K562 (cell line): ENCODE data around the gene MED13L. TPM values are rescaled to one million over a fixed set of nuclear protein-coding genes. Genes with fewer than 3 reads are reported as not detected.

Experiments used
- ATAC-seq: fragments of 200-7000 bp; cut with Tn5 transposase; 3 replicates; pipeline ENCODE4 v1.9.1; 2020; ENCODE audit warnings: moderate library complexity
- BruUV-seq: library from RNA; stranded (reverse); fragments of 400-500 nt; replicated peaks from 2 replicates; lab custom pipeline; 2021; lab: Mats Ljungman, UMichigan
- CTCF ChIA-PET: fragments of 300-600 bp; formaldehyde crosslinking; extraction: SDS; loops from one replicate; lab custom pipeline; 2021; ENCODE audit warnings: low intra/inter-chr PET ratio; lab: Yijun Ruan, JAX
- POLR2A ChIA-PET: fragments of 300-600, 350-650 bp; sonication (Branson Sonifier 250); formaldehyde crosslinking; extraction: SDS; loops from one replicate; lab custom pipeline; 2021; ENCODE audit warnings: antibody characterized with exemption, inconsistent platforms; lab: Yijun Ruan, JAX
- DNase-seq, 4 experiments: peaks; one replicate each; pipeline versions ENCODE4 v3.0.0 to v3.0.0-alpha.2; 2011 to 2018; ENCODE audit warnings: low spot score in 3 of 4, mixed read lengths in 3 of 4; ENCODE audit errors: extremely low read depth in 1 of 4
- FAIRE-seq: peaks from 2 replicates; lab custom pipeline; 2011; peaks lifted over from hg19 to GRCh38; lab: Jason Lieb, UNC
- H2AFZ ChIP-seq: 2 replicates; pipeline ENCODE4 v1.6.0; 2011; ENCODE audit warnings: low read depth, low read length, control low read depth, inconsistent platforms
- H3K27ac ChIP-seq: fragments of 200-600 bp; 3 replicates; pipeline ENCODE4 v1.8.0; 2011; ENCODE audit warnings: low read depth, mild to moderate bottlenecking, control low read depth, inconsistent platforms, low read length, moderate library complexity, mixed read lengths; ENCODE audit errors: extremely low read depth
- H3K27me3 ChIP-seq, 2 experiments: fragments of 300-600 bp in 1 of 2; 2 replicates in 1 of 2; 3 replicates in 1 of 2; pipeline versions ENCODE4 v1.6.0 to v1.8.0; 2011; ENCODE audit warnings: inconsistent platforms in 2 of 2, low read length in 2 of 2, mild to moderate bottlenecking in 1 of 2, mixed read lengths in 1 of 2, moderate library complexity in 1 of 2; ENCODE audit not compliant: control insufficient read depth in 2 of 2, insufficient read depth in 2 of 2
- H3K36me3 ChIP-seq: fragments of 300-600 bp; 3 replicates; pipeline ENCODE4 v1.8.0; 2011; ENCODE audit warnings: mild to moderate bottlenecking, low read length, inconsistent platforms; ENCODE audit not compliant: control insufficient read depth, insufficient read depth
- H3K4me1 ChIP-seq, 2 experiments: fragments of 200-600 bp in 1 of 2; replicated peaks in 1 of 2; 2 replicates in 1 of 2; 3 replicates in 1 of 2; pipeline versions ENCODE4 v1.5.1 to v1.8.0; 2011; ENCODE audit warnings: inconsistent platforms in 2 of 2, low read length in 2 of 2, mild to moderate bottlenecking in 1 of 2, mixed read lengths in 1 of 2, moderate library complexity in 1 of 2; ENCODE audit not compliant: control insufficient read depth in 2 of 2, insufficient read depth in 2 of 2
- H3K4me2 ChIP-seq: 2 replicates; pipeline ENCODE4 v1.6.1; 2011; ENCODE audit warnings: low read length, control low read depth, inconsistent platforms, mixed read lengths; ENCODE audit not compliant: insufficient read depth
- H3K4me3 ChIP-seq: fragments of 200-600 bp; sonication (generic), shearing (Covaris generic); 2 replicates; pipeline ENCODE4 v1.5.1; 2016; ENCODE audit warnings: control low read depth, inconsistent platforms
- H3K79me2 ChIP-seq: fragments of 200-600 bp; 3 replicates; pipeline ENCODE4 v1.8.0; 2011; ENCODE audit warnings: low read length, inconsistent platforms; ENCODE audit not compliant: control insufficient read depth, insufficient read depth
- H3K9ac ChIP-seq, 2 experiments: 2 replicates each; pipeline versions ENCODE4 v1.6.0 to v1.6.1; 2011; ENCODE audit warnings: low read depth in 2 of 2, low read length in 2 of 2, control low read depth in 1 of 2, inconsistent platforms in 1 of 2, mild to moderate bottlenecking in 1 of 2, mixed read lengths in 1 of 2; ENCODE audit not compliant: insufficient read depth in 1 of 2
- H3K9me1 ChIP-seq: one replicate; pipeline ENCODE4 v1.6.0; 2011; ENCODE audit warnings: inconsistent platforms, mild to moderate bottlenecking, low read length, moderate library complexity; ENCODE audit not compliant: control insufficient read depth, insufficient read depth
- H3K9me3 ChIP-seq: replicated peaks from 2 replicates; pipeline ENCODE4 v1.5.1; 2011; ENCODE audit warnings: low read depth, low read length, inconsistent platforms; ENCODE audit not compliant: control insufficient read depth, insufficient read depth
- H4K20me1 ChIP-seq: replicated peaks from 2 replicates; pipeline ENCODE4 v1.6.1; 2011; ENCODE audit warnings: low read length, inconsistent platforms, mixed read lengths; ENCODE audit not compliant: control insufficient read depth, insufficient read depth
- CBX3 ChIP-seq, 2 experiments: IDR thresholded peaks; 1 replicate in 1 of 2; 2 replicates in 1 of 2; pipeline ENCODE4 v1.6.1; 2012; ENCODE audit warnings: inconsistent platforms in 2 of 2, low read length in 2 of 2, borderline replicate concordance in 1 of 2, control low read depth in 1 of 2
- RAD51 ChIP-seq: fragments of 450-650 bp; IDR thresholded peaks from 2 replicates; pipeline ENCODE4 v1.7.1; 2016; ENCODE audit warnings: low read depth, mild to moderate bottlenecking, borderline replicate concordance
- RBM25 ChIP-seq: fragments of 200-400 bp; formaldehyde crosslinking; IDR thresholded peaks from 2 replicates; pipeline ENCODE4 v1.6.1; 2018; ENCODE audit warnings: low read length, low read depth, moderate library complexity; ENCODE audit not compliant: severe bottlenecking
- SMC3 ChIP-seq: conservative IDR thresholded peaks from 2 replicates; pipeline ENCODE4 v1.6.1; 2011; ENCODE audit warnings: low read depth, low read length, improper control_type of control experiment; ENCODE audit not compliant: insufficient read depth
- XRCC5 ChIP-seq: fragments of 200-400 bp; formaldehyde crosslinking; IDR thresholded peaks from 2 replicates; pipeline ENCODE4 v1.6.1; 2017; ENCODE audit warnings: low read depth, mild to moderate bottlenecking, low read length
- WGBS: fragments of 100-300 bp; shearing (Covaris generic); methylation state at CpG from one replicate; pipeline ENCODE4 v1.1.6; 2016; ENCODE audit warnings: low coverage, mixed read lengths; ENCODE audit not compliant: insufficient coverage; ENCODE audit errors: missing lambda C conversion rate; 5-methylcytosine and 5-hydroxymethylcytosine counted together
- in situ Hi-C: fragments of 300-500 bp; cut with MboI; formaldehyde crosslinking; loops from 4 replicates; pipeline ENCODE4 v1.15.0; 2018; ENCODE audit warnings: inconsistent platforms, mixed read lengths
- intact Hi-C: fragments of 100-400 bp; cut with micrococcal nuclease; formaldehyde crosslinking; loops from 2 replicates; pipeline ENCODE4 v1.14.2; 2022
- polyA plus RNA-seq, 8 experiments: library from polyadenylated mRNA; depleted of rRNA in 4 of 8; stranded (reverse) in 5 of 8; unstranded in 3 of 8; fragments of >200 nt; fragmentation: Nextera tagmentation in 2 of 8; fragmentation: Illumina TruSeq in 1 of 8; extraction: Ambion mirVana in 2 of 8; extraction: Trizol in 1 of 8; gene quantifications; 2 replicates each; pipeline versions ENCODE4 v1.2.1 to v1.2.3, GENCODE V29; 2011 to 2014; ENCODE audit warnings: inconsistent platforms in 1 of 8, missing spikeins in 1 of 8
- total RNA-seq, 7 experiments: library from RNA; depleted of rRNA in 6 of 7; stranded (reverse); fragments of >200 nt in 6 of 7; fragmentation: Illumina TruSeq in 2 of 7; extraction: Trizol in 2 of 7; gene quantifications; 2 replicates each; pipeline versions ENCODE4 v1.2.1 to v1.2.3, GENCODE V29; 2011 to 2021; ENCODE audit warnings: low replicate concordance in 1 of 7
- TF ChIP-seq, protein P1 (sequence below): fragments of 450-650 bp; formaldehyde crosslinking; IDR thresholded peaks from 2 replicates; pipeline ENCODE4 v1.4.0; 2020; ENCODE audit warnings: mild to moderate bottlenecking, moderate library complexity
- TF ChIP-seq, protein P2 (sequence below): fragments of 450-650 bp; IDR thresholded peaks from 2 replicates; pipeline ENCODE4 v1.6.1; 2018; ENCODE audit warnings: mild to moderate bottlenecking, low read depth; ENCODE audit not compliant: partially characterized antibody
- TF ChIP-seq, protein P3 (sequence below), 2 experiments: fragments of 450-650 bp; formaldehyde crosslinking in 1 of 2; IDR thresholded peaks; 2 replicates each; pipeline versions ENCODE4 v1.4.0 to v1.6.1; 2014 to 2020; ENCODE audit warnings: mild to moderate bottlenecking in 2 of 2, borderline replicate concordance in 1 of 2, low read depth in 1 of 2

MED13L gene
- total and polyA plus RNA-seq, 9 of the 15 experiments (the other 6 are each of a cell fraction or from before 2014, with no cell fraction given), result 13.4 to 90.3 (median 36.9) TPM

DNA sequence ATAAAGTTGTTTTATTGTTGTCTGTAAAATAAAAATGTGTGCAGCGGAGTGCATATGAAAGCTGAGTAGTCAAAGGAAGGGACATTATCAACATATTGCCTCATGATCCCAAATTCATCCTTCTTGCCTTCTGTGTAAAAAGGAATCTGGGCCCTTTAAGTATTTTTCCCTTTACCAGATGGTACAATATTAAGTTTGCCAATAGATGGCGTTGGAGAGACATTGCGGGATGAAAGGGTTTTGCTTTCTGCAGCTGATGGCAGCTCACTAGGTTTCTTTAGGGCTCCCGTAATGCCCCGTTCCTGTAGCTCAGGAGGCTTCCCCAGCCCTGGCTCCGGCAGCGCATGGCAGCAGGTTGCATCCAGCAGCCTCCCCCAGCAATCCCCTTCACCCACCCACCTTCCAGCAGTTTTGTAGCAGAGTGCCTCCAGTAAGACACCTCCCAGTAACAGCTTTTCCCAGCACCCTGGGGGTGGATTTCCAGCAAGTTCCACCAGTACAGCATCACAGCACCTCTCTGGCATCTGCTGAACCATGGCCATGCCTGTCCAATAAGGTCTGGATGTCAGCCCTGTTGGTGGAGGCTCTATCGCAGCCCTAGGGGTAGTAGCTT is 354.4 kb downstream of the MED13L start:
- peak in 2 of 4 experiments; percentile 33 to 49 for DNase-seq
- in situ Hi-C loops, result no loop called here
- H3K27ac ChIP-seq, result no peak overlapping the region
- H3K79me2 ChIP-seq, result no peaks in the 10 kb centered on the region
- H3K4me3 ChIP-seq, result no peak overlapping the region
- no peaks in the 10 kb centered on the region; the same call in 1 of the 2 replicates for H3K9me3 ChIP-seq
- no peak overlapping the region for H3K4me2 ChIP-seq
- ChIA-PET POLR2A (interaction anchor here (0.7 kb wide), 1 partner anchor 59 kb away, joined by 3 read pairs; no protein-coding TSS in a partner anchor), CTCF (no interaction called here)
- no peak overlapping the region for H3K9ac ChIP-seq
- peaks cover 8 to 27% of the 10 kb centered on the region in 2 experiments; a peak in 3 of 5 replicates for H3K27me3 ChIP-seq
- BruUV-seq, result no TSS peak
- ATAC-seq, result peak; percentile 78
- intact Hi-C loops, result loop anchor here (1.0 kb wide), 1 partner anchor 24 kb away; no protein-coding TSS in a partner anchor
- peak; percentile 72 for FAIRE-seq
- H4K20me1 ChIP-seq, result no peaks in the 10 kb centered on the region
- no peaks in the 10 kb centered on the region for H3K4me1 ChIP-seq
- no peak overlapping the region for H2AFZ ChIP-seq
- 7% methylated on average over 8 of the region's 8 CpGs for WGBS
- H3K36me3 ChIP-seq, result no peaks in the 10 kb centered on the region
- no peaks in the 10 kb centered on the region for H3K9me1 ChIP-seq
- TF ChIP-seq RAD51 (no peak), RBM25 (peak; percentile 68), SMC3 (0 out of 2 replicates have a peak, but pooled peaks have one; percentile 21), CBX3 (IDR thresholded peaks at IDR 0.05; ENCODE audit: borderline replicate concordance in 1 of 2, low read length in 2 of 2) (peak in 1 of 2 experiments; percentile 89; a peak in 2 of 3 replicates), XRCC5 (no peak)
- TF ChIP-seq, protein P1, sequence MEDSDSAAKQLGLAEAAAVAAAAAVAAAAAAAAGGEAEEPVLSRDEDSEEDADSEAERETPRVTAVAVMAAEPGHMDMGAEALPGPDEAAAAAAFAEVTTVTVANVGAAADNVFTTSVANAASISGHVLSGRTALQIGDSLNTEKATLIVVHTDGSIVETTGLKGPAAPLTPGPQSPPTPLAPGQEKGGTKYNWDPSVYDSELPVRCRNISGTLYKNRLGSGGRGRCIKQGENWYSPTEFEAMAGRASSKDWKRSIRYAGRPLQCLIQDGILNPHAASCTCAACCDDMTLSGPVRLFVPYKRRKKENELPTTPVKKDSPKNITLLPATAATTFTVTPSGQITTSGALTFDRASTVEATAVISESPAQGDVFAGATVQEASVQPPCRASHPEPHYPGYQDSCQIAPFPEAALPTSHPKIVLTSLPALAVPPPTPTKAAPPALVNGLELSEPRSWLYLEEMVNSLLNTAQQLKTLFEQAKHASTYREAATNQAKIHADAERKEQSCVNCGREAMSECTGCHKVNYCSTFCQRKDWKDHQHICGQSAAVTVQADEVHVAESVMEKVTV (CRISPR knock-in tag), result 0 out of 2 replicates have a peak, but pooled peaks have one; percentile 14
- TF ChIP-seq, protein P2, sequence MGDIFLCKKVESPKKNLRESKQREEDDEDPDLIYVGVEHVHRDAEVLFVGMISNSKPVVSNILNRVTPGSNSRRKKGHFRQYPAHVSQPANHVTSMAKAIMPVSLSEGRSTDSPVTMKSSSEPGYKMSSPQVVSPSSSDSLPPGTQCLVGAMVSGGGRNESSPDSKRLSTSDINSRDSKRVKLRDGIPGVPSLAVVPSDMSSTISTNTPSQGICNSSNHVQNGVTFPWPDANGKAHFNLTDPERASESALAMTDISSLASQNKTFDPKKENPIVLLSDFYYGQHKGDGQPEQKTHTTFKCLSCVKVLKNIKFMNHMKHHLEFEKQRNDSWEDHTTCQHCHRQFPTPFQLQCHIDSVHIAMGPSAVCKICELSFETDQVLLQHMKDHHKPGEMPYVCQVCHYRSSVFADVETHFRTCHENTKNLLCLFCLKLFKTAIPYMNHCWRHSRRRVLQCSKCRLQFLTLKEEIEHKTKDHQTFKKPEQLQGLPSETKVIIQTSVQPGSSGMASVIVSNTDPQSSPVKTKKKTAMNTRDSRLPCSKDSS, result peak; percentile 42
- TF ChIP-seq, protein P3, sequence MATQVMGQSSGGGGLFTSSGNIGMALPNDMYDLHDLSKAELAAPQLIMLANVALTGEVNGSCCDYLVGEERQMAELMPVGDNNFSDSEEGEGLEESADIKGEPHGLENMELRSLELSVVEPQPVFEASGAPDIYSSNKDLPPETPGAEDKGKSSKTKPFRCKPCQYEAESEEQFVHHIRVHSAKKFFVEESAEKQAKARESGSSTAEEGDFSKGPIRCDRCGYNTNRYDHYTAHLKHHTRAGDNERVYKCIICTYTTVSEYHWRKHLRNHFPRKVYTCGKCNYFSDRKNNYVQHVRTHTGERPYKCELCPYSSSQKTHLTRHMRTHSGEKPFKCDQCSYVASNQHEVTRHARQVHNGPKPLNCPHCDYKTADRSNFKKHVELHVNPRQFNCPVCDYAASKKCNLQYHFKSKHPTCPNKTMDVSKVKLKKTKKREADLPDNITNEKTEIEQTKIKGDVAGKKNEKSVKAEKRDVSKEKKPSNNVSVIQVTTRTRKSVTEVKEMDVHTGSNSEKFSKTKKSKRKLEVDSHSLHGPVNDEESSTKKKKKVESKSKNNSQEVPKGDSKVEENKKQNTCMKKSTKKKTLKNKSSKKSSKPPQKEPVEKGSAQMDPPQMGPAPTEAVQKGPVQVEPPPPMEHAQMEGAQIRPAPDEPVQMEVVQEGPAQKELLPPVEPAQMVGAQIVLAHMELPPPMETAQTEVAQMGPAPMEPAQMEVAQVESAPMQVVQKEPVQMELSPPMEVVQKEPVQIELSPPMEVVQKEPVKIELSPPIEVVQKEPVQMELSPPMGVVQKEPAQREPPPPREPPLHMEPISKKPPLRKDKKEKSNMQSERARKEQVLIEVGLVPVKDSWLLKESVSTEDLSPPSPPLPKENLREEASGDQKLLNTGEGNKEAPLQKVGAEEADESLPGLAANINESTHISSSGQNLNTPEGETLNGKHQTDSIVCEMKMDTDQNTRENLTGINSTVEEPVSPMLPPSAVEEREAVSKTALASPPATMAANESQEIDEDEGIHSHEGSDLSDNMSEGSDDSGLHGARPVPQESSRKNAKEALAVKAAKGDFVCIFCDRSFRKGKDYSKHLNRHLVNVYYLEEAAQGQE (IDR thresholded peaks at IDR 0.05; ENCODE audit: borderline replicate concordance), result peak; percentile 27; the same call in 1 of the 2 replicates
- TF ChIP-seq, protein P3 (CRISPR knock-in tag; IDR thresholded peaks at IDR 0.05; ENCODE audit: low read depth), result no peak
